ENCODE data around the gene MAPK14. TPM values are rescaled to one million over a fixed set of nuclear protein-coding genes. Genes with fewer than 3 reads are reported as not detected.
A peak's percentile ranks its signal among the peaks of the same experiment; 100 is the strongest.

MAPK14 gene
- total and polyA plus RNA-seq, 2 donors from 2014 or later, result 19.9 to 56.6 TPM

GRCh38 chr6:36015666-36016065 is 11.9 kb upstream of the MAPK14 start:
- no peaks in the 10 kb centered on the region for H3K4me1 ChIP-seq (ENCODE audit: control insufficient read depth in 2 of 3, insufficient read depth in 2 of 3, low read depth in 1 of 3, low read length in 3 of 3)
- FAIRE-seq (no peak), DNase-seq (no peak)
- H3K4me3 ChIP-seq (ENCODE audit: low read length in 3 of 3), result no peak overlapping the region
- intact Hi-C loops (cut with DNase I), result no loop called here
- H3K9ac ChIP-seq (ENCODE audit: low read length in 3 of 3), result no peak overlapping the region
- no peak for TF ChIP-seq CTCF (IDR thresholded peaks at IDR 0.05; ENCODE audit: borderline replicate concordance, extremely low read depth, insufficient read depth)
- H3K36me3 ChIP-seq (ENCODE audit: control insufficient read depth in 2 of 3, insufficient read depth in 3 of 3, low read length in 3 of 3), result no peaks in the 10 kb centered on the region
- H3K9me3 ChIP-seq (ENCODE audit: control insufficient read depth in 2 of 3, insufficient read depth in 1 of 3, low read length in 3 of 3), result no peaks in the 10 kb centered on the region
- peak overlapping the region in 1 of 2 donors; percentile 1 for H3K27ac ChIP-seq (ENCODE audit: low read depth in 2 of 2, low read length in 2 of 2)
- no peaks in the 10 kb centered on the region for H3K27me3 ChIP-seq (ENCODE audit: control insufficient read depth, insufficient read depth, low read length)

- no peak for TF ChIP-seq CTCF (IDR thresholded peaks at IDR 0.05; ENCODE audit: borderline replicate concordance, extremely low read depth, insufficient read depth)
- no peaks in the 10 kb centered on the region for H3K27me3 ChIP-seq (ENCODE audit: control insufficient read depth, insufficient read depth, low read length)
- no peaks in the 10 kb centered on the region for H3K4me1 ChIP-seq (ENCODE audit: control insufficient read depth in 2 of 3, insufficient read depth in 2 of 3, low read depth in 1 of 3, low read length in 3 of 3)
- no peak overlapping the region for H3K9ac ChIP-seq (ENCODE audit: low read length in 3 of 3)
- H3K4me3 ChIP-seq (ENCODE audit: low read length in 3 of 3), result no peak overlapping the region
- intact Hi-C loops (cut with DNase I), result no loop called here
- no peak overlapping the region for H3K27ac ChIP-seq (ENCODE audit: low read depth in 2 of 2, low read length in 2 of 2)
- H3K9me3 ChIP-seq (ENCODE audit: control insufficient read depth in 2 of 3, insufficient read depth in 1 of 3, low read length in 3 of 3), result no peaks in the 10 kb centered on the region
- no peak for DNase-seq
- no peaks in the 10 kb centered on the region for H3K36me3 ChIP-seq (ENCODE audit: control insufficient read depth in 2 of 3, insufficient read depth in 3 of 3, low read length in 3 of 3)
- FAIRE-seq, result no peak
Observed at GRCh38 chr6:36018339-36018738, 9.3 kb upstream of the MAPK14 start.

- H3K36me3 ChIP-seq (ENCODE audit: control insufficient read depth in 2 of 3, insufficient read depth in 3 of 3, low read length in 3 of 3), result no peaks in the 10 kb centered on the region
Observed at GRCh38 chr6:36019167-36019566, 8.4 kb upstream of the MAPK14 start.

More at GRCh38 chr6:36019167-36019566, 8.4 kb upstream of the MAPK14 start:
- intact Hi-C loops (cut with DNase I), result no loop called here
- no peaks in the 10 kb centered on the region for H3K4me1 ChIP-seq (ENCODE audit: control insufficient read depth in 2 of 3, insufficient read depth in 2 of 3, low read depth in 1 of 3, low read length in 3 of 3)
- no peak for TF ChIP-seq CTCF (IDR thresholded peaks at IDR 0.05; ENCODE audit: borderline replicate concordance, extremely low read depth, insufficient read depth)
- FAIRE-seq (no peak), DNase-seq (no peak)
- H3K27ac ChIP-seq (ENCODE audit: low read depth in 2 of 2, low read length in 2 of 2), result no peak overlapping the region
- no peaks in the 10 kb centered on the region for H3K9me3 ChIP-seq (ENCODE audit: control insufficient read depth in 2 of 3, insufficient read depth in 1 of 3, low read length in 3 of 3)
- H3K27me3 ChIP-seq (ENCODE audit: control insufficient read depth, insufficient read depth, low read length), result no peaks in the 10 kb centered on the region
- no peak overlapping the region for H3K4me3 ChIP-seq (ENCODE audit: low read length in 3 of 3)
- H3K9ac ChIP-seq (ENCODE audit: low read length in 3 of 3), result no peak overlapping the region
